HG03521 (cell line): Measurements from ENCODE around the gene TBC1D19.
A peak's percentile ranks its signal among the peaks of the same experiment; 100 is the strongest.
"Not testable (repeated sequence)": the region's sequence is repeated elsewhere in the genome, so short reads cannot be mapped to it uniquely, and the experiment has no call there.

Experiments
- ATAC-seq: cut with Tn5 transposase; IDR thresholded peaks from one replicate; pipeline ENCODE4 v1.9.1; 2021; ENCODE audit warnings: mild to moderate bottlenecking, moderate library complexity; ENCODE audit not compliant: unreplicated experiment

TBC1D19 gene, protein sequence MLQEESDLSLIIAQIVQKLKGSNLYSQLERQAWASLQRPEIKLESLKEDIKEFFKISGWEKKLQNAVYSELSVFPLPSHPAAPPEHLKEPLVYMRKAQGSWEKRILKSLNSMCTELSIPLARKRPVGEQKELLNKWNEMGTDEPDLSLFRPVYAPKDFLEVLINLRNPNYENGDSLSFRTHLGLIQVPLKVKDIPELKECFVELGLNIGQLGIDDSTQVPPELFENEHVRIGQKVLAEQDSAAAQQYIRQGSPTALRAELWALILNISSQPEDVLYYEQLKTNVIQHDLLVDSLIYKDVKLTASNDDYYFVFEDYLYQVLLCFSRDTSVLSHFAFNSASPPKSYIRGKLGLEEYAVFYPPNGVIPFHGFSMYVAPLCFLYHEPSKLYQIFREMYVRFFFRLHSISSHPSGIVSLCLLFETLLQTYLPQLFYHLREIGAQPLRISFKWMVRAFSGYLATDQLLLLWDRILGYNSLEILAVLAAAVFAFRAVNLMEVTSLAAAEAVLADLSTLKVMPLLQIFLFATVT

DNA sequence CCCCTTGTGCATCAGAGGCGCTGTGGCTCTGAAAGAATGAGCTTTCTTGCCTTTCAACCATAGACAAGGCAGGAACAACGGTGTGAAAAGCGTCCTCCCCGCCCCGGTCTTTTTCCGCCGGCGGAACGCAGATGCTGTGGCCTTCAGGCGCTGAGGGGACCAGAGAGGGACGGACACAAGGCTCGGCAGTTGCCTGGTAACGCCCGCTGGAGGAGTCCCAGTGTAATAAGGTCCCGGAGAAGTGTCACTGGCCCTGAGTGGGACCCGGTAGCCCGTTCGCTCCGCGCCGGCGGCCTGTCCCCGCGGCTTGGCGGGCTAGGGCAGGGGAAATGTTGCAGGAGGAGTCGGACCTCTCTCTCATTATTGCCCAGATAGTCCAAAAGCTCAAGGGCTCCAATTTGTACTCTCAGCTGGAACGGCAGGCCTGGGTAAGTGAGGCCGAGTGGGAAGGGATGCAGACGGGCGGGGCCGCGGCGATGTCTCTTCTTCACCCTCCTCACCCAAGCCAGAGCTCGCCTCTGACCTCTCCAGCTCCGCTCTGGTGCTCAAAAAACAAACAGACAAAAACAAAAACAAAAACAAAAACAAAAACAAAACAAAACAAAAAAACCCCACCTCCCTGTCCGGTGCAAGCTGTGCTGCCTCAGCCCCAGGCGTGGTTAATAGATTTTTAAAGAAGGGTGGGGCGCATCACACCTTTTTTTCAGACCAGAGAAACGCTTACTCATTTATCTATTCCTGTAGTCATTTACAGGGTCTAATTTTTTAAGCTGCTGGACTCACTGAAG, at the start of gene TBC1D19:
TBC1D19 (plus strand) TSS at position 220 of the 788 bp plus-strand sequence; CDS start at position 330, 110 bp downstream.
- ATAC-seq: peak; percentile 100

DNA sequence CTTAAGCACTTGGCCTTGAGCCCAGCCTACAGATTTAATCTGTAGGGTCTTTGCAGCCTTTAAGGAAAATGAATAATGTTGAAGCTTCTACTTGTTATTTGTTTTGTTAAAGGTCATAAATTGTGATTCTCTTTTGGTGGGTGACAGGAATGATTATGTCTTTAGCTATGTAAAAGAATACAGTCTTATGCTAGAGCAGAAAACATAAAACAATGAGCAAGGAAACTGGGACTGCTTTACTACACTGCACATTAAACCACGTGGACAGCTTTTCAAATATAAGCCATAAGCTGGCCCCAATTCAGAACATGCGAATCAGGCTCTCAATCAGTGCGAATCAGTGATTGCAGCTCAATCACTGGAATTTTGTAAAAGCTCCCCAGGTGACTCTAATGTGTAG, 40.9 kb upstream of the TBC1D19 start:
- ATAC-seq: no peak

DNA sequence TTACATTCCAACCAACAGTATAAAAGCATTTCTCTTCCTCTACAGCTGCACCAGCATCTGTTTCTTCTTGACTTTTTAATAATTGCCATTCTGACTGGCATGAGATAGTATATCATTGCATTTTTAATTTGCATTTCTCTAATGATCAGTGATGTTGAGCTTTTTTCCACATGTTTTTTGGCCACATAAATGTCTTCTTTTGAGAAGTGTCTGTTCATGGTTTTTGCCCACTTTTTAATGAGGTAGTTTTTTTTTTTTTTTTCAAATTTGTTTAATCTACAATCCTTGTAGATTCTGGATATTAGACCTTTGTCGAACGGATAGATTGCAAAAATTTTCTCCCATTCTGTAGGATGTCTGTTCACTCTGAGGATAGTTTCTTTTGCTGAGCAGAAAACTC, 39.5 kb upstream of the TBC1D19 start:
- no peak for ATAC-seq

DNA sequence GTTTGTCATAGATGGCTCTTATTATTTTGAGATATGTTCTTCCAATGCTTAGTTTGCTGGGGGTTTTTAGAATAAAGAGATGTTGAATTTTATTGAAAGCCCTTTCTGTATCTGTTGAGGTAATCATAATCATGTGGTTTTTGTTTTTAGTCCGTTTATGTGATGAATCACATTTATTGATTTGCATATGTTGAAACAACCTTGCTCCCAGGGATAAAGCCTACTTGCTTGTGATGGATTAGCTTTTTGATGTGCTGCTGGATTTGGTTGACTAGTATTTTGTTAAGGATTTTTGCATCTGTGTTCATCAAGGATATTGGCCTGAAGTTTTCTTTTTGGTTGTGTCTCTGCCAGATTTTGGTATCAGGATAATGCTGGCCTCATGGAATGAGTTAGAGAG, 35.5 kb upstream of the TBC1D19 start:
- ATAC-seq: not testable (repeated sequence)

DNA sequence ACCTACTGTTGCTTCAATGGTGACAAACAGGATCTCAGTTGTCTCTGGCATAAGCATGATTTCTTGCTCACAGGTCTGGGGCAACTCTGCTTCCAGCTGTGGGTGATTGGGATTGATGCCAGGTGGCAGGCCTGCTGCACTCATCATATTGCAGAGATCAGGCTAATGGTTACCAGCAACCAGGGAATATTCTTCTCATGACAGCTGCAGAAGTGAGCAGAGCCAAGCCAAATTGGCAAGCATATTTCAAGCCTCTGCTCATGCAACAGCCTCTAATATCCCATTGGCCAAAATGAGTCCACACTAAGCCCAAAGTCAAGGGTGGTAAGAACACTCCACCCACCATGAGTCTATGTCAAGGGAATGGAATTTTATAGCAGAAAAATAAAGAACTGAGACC, 26.7 kb upstream of the TBC1D19 start:
- ATAC-seq: no peak

DNA sequence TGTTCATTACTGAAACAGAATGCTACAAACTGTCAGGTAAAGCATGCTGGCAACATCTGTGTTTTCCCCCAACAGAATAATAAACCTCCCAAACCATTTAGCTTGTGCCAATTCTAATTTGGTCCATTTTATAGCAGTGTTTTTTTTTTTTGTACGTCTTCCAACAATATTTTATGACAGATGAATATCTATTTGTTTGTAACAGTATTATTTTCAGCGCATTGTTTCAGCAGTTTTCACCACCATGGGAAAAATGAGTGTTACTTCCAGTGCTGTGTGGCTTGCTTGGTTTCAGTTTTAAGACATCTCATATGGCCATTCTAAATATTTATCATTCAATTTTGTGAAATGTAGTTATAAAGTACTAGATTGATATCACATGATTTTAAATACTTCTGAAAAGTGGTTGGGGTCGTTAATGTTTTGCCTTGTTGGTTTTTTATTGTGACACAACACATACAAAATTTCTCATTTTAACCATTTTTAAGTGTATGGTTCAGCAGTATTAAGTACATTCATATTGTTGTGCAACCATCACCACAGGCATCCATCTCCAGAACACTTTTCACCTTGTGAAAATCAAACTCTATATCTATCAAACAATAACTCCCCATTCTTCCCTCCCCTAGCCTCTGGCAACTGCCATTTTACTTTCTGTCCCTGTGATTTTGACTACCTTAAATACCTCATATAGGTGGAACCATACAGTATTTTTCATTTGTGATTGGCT, 25.6 kb upstream of the TBC1D19 start:
- no peak for ATAC-seq

DNA sequence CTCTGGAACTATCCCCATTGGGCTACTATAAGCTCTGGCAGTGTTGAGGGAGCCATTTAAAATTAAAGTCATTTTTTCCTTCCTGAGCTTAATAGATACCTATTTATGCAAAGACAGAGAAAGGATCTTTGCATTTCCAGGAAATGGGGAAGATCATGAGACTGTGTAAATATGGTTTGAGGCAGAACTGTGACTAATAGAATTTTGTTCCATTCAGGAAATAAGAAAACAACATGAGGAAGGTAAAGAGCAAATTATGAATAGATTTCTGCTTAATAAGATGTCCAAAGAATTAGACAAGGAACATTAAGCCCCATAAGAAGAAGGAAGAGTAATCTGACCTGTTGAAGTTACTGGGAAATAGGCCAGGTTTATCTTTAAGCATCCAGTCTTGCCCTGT, 17.8 kb upstream of the TBC1D19 start:
- no peak for ATAC-seq

DNA sequence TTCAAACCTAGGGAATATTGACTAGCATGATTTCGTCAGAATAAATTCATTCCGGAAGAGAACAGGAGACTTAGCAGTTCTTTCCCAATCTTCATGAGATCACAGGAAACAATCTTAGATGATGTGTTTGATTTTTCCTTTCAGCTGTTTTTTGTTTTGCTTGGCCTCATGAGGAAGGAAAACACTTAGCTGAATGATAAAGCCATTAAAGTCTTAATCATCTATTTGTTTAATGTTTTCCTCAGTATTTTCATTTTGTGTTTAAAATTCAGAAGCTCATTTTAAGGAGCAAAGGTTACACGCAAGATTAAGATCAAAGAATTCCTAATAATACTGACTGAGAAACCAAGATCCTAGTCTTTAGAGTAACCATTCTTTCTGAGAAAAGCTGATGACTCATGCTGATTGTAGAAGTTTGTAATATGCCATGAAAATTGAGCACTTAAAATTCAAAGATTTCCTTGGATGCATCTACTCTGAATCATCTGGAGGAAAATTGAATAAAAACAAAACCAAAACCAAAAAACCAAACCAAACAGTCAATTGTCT, 15.4 kb upstream of the TBC1D19 start:
- ATAC-seq: no peak

DNA sequence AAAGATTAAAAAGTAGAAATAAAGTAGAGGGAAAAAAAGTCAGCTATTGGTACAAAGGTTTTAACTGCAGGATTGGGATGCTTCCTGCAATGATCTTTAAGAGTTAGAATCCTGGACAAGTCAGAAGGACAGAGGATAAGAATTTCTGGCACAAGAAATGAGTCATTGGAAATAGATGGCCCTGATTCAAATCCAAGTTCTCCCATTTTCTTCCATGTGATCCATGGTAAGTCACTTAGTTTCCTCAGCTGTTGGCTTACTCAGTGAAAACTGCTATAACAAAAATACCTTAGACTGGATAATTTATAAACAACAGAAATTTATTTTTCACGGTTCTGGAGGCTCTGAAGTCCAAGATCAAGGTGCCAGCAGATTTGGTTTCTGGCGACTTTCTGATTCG, 13.3 kb upstream of the TBC1D19 start:
- ATAC-seq: no peak

DNA sequence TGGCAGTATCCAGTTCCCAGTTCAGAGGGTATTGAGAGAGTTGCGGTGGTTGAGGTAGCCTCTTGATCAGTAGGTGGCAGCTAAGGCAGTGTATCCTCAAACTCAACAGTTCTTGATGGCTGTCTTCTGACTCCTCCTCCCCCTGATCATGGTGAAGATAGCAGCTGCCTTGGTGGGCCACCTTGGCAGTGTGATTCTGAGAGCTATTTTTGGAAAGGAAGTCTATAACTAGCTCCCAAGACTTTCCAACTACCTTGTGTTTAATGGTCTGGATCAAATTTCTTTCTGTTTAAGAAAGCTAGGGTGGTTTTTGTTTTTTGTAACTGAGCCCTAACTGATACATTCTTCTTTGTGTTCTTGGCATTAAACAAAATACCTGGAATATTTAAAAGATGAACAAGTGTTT, 10.5 kb upstream of the TBC1D19 start:
- ATAC-seq: no peak

DNA sequence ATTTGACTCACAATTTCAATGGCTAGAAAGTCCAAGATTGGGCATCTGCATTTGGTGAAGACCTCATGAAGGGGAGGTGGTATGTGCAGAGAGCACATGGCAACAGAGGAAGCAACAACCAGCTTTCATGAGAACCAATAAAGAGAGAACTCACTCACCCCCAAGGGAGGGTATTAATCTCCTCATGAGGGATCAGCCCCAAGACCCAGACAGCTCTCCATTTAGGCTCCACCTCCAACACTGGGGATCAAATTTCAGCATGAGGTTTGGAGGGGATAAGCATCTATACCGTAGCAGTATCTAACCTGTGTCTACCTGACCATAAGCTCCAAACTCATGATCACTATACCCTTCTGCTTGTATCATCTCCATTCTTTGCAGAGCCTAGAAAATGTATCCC, 9.3 kb upstream of the TBC1D19 start:
- no peak for ATAC-seq

DNA sequence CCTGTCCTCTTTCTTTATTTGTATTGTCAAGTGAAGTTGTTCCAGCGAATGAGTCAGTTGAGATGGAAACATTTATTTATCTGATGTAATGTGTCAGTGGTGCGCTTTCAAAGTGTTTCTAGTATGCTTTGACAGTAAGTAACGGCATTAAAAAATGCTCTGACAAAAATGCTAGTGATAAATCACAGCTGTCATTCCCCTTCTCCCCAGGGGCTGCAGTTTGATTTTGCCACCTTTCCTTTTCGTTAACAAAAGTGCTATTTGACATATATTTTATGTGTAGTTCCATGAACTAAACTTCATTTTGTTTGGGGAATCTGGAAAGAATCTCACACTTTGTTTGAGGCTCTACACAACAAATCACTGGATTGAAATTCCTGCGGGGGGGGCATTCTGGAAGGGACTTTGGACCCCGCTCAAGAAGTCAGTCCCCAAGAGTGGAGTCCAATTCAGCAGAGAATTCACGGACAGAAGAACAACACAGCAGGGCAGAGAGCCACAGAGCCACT, 7.6 kb upstream of the TBC1D19 start:
- ATAC-seq: no peak

DNA sequence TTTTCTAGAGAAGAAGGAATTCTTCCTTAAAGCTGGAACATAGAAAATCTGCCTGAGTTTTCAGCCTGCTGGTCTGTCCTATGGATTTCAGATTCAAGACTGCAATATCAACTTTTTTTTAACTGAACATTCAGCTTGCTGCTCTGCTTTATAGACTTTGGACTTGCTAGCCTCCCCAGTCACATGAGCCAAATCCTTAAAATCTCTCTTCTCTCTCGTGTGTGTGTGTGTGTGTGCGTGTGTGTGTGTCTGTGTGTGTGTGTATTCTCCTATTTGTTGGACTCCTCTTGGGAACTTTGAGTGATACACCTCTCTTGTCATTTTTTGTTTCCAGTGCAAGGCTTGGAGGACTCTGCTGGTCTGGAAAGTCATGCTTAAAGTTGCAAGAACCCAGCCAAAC, 6.8 kb upstream of the TBC1D19 start:
- no peak for ATAC-seq

DNA sequence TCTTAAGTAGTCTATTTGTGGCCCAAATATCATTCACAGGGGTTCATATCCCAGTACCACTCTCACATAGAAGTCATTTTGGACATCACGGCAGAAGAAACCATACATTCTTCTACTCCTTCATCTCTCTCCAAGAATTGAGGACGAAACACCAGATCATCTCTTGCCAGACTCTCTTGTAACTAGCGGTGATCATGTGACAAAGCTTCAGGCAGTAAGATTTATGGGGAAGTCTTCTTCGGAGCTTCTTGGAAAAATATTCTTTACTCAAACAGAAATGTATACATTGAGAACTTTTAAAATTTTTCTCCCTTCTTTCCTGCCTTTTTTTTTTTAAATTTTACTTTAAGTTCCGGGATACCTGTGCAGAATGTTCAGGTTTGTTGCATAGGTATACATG, 4.7 kb upstream of the TBC1D19 start:
- no peak for ATAC-seq

DNA sequence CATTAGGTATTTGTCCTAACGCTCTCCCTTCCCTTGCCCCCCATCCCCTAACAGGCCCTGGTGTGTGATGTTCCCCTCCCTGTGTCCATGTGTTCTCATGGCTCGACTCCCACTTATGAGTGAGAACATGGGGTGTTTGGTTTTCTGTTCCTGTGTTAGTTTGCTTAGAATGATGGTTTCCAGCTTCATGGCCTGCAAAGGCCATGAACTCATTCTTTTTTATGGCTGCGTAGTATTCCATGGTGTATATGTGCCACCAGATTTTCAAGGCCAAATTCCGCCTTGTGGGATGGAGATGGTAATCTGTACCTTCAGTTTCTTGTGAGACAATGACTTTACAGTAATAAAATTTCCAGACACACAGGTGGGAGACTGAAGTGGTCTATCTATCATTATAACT, 2.5 kb upstream of the TBC1D19 start:
- not testable (repeated sequence) for ATAC-seq

DNA sequence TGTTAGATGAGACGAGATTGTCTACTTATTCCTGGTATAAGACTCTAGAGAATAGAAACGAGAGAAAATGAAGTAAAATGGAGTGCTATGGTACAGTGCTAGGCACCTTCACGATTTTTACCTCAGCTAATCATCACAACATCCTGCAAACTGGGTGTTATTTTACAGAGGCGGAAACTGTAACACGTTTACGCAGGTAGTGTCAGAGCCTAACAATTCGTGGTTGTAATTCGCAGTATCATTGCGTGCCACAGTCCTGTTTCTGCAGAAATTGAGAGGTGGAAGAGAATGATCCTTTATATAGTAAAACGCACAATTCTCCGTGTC, 383 bp upstream of the TBC1D19 start:
- ATAC-seq: peak; percentile 58

DNA sequence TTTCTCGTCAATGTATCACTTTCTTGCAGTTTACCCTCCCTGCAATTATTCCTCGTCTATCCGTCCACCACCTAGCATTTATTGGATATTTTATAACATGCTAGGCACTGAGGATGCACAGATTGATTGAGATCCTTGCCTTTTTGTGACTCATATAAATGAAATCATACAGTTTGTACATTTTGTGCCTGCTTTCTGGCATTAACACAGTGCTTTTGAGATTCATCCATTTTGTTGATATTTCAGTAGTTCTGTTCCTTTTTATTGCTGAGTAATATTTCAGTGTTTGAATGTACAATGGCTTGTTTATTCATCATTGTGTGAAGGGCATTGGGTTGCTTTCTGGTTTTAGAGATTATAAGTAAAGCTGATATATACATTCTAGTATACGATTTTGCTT, 841 bp downstream of the TBC1D19 start:
- no peak for ATAC-seq

DNA sequence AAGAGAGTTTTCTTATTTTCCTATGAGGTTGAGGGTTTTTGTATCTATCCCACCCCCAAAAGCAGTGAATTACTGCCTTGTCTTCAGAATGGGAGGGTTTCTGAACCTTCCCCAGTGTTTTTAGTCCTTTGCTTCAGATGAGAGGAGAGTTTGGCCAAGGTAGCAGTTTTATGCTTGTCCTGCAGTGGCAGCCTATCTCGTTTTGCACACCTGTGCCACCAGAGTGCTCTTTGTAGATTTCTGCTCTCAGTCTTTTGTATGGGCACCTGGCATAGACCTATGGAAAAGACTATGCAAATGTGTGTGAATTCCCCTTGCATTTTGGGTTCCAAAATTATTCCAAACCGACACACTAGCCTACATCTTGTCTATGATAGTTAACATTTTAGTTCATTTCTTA, 5.8 kb downstream of the TBC1D19 start:
- ATAC-seq: no peak

DNA sequence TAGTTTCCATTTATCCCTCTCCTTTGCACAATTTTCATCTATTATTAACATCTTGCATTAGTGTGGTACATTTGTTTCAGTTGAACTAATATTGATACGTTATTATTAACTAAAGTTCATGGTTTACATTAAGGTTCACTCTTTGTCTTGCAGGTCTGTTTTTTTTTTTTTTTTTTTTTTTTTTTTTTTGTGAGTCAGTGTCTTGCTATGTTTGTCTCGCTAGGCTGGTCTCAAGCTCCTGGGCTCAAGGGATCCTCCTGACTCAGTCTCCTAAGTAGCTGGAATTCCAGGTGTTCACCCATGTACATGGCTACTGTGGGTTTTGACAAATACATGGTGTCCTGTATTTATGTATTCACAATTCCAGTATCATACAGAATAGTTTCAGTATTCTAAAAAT, 6.8 kb downstream of the TBC1D19 start:
- ATAC-seq: no peak

DNA sequence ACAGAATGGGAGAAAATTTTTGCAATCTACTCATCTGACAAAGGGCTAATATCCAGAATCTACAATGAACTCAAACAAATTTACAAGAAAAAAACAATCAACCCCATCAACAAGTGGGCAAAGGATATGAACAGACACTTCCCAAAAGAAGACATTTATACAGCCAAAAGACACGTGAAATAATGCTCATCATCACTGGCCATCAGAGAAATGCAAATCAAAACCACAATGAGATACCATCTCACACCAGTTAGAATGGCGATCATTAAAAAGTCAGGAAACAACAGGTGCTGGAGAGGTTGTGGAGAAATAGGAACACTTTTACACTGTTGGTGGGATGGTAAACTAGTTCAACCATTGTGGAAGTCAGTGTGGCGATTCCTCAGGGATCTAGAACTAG, 9.7 kb downstream of the TBC1D19 start:
- ATAC-seq: not testable (repeated sequence)

DNA sequence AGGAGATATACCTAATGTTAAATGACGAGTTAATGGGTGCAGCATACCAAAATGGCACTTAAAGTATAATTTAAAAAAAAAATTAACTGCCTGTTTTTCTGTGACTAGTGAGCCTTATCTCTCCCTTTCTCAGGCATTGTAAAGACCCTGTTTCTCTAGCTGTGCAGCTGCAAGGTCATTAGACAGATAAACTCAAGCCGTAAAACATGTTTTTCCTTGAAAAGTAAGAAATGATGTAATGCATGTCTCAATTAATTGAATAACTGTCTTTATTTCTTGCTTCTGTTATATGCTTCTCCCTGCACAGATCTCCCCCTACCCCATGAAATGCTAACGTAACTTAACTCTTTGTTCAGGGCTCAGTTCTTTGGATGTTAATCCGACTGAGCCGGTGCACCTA, 10.5 kb downstream of the TBC1D19 start:
- ATAC-seq: no peak
